GM19351 (cell line): Measurements from ENCODE around the gene CES2.

Source experiments
- ATAC-seq: cut with Tn5 transposase; IDR thresholded peaks from one replicate; pipeline ENCODE4 v1.9.1; 2021; ENCODE audit warnings: mild to moderate bottlenecking, moderate library complexity; ENCODE audit not compliant: unreplicated experiment

The CES2 gene

DNA sequence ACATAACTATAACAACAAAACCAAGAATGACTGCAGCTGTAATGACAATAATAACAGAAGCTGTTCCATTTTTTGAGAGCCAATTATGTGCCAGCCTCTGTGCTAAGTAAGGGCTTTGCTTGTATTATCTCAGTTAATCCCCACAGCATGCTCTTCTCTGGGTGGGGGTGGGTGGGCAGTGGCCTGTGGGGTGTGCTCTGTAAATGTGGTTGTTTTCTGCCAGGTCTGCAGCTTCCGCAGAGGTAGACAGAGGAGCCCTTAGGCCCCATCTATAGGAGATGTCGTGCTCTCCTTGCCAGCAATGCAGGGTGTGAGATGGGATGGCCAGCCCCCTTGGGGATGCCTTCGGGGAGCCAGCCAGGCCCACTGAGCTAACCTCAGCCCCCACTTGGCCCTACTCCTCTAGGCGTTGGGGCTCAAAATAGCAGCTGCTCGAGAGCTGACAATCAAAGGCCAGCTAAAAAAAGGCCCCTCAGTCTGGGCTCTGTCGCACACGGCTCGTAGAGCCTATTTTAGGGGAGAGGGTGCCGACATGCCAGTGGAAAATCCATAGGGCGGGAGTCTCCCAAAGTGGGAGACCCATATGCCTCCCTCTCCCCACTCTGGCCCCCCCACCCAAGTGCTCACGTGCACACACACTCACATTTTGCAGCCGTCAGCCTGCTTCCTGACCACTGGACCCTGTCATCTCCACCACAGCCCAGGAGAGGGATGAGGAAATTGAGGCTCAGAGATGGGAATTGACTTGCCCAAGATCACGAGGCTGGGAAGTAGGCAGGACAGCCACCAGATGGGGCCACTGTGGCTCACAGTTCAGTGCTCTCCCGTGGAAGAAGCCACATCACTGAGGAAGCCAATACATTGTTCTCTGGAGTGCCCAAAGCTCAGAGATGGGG is 32.4 kb upstream of the CES2 start:
- ATAC-seq, result no peak

DNA sequence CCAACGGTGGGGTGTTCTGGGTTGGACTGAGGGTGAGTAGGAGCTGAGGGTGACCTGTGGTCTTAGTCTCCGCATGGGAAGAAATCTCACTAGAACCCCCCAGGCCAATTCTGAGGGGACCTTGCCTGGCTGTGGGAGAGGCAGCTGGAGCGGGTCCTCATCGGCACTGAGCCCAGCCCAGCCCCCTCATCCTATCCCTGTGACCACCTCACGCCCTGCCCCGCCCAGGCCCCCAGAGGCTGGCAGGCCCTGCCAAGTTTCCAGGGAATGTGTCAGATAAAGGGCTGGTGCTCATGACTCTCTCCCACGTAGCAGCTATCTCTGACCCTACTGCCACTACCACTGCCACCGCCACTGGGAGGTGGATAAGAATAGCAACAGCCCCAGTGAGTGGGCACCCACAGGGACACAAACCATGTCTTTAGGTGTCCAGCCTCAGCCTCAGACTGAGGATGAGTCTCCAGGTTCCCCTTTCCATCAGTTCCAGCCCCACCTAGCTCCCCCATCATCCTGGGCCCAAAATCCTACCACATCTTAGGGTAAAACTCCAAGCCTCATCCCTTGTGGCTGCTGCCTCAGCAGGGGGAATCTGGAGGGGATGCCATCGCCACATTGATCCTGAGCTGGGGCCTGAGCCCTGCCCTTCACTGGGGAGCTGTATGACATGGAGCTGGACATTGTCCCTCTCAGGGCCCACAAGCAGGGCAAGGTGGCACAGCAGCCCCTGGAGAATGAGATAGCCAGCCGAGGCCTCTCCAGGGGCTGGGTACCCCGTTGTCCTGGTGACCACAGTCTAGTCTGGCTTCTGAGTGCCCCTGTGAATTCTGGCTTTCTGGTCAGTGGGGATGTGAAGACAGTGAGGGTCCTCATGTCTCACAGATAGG is 31.5 kb upstream of the CES2 start:
- no peak for ATAC-seq

DNA sequence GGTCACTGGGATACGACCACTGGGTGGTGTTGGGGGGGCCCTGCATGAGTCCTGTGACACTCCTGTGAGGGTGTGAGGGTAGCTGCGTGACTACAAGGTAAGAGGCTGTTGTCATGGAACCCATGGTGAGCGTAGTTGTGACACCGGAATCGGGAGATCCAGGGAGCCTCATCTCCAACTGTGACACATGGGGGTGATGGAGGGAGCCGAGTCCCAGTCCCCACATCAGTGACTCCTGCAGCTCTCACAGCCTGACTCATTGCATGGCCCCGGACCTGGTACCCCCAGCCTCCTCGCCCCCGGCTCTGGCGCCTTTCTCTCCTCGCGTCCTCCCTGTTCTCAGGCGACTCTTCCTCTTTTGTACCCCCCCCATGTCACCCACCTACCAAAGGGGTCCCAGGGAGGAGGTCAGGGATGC is 30.9 kb upstream of the CES2 start:
- ATAC-seq, result no peak

DNA sequence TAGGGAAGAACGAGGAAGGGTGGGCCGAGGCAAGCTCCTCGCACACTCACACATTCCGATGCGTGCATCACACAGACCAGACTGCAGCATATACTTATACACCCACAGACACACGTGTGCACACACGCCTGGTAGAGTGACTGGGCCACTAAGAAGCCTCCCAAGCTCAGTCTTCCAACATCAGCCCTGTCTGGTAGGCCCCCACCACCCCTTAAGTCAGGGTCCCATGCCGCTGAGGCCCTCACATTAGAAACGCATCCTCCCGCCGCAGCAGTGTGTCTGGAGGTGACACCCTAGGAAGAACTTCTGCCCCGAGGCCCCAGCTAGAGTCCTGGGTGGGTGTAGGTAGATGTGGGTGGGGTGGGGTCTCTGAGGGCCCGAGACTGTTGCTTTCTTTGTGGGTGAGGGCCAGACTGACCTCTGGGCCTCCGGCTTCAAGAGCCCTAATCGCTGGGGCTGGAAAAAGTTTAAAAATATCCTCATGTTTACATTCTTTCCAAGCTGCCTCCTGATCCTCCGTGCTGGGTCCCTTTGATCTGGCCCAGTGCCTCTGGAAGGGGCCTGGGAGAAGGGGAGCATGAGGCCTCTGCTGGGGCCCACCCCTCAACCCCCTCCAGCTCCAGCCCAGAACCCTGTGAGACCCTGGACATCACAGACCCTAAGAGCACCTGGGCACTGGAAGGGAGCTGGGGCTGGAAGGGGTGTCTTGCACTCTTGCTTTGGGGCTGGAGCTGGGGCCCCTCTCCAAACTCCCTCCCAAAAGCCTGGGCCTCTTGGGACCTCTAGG is 30.3 kb upstream of the CES2 start:
- ATAC-seq, result no peak

DNA sequence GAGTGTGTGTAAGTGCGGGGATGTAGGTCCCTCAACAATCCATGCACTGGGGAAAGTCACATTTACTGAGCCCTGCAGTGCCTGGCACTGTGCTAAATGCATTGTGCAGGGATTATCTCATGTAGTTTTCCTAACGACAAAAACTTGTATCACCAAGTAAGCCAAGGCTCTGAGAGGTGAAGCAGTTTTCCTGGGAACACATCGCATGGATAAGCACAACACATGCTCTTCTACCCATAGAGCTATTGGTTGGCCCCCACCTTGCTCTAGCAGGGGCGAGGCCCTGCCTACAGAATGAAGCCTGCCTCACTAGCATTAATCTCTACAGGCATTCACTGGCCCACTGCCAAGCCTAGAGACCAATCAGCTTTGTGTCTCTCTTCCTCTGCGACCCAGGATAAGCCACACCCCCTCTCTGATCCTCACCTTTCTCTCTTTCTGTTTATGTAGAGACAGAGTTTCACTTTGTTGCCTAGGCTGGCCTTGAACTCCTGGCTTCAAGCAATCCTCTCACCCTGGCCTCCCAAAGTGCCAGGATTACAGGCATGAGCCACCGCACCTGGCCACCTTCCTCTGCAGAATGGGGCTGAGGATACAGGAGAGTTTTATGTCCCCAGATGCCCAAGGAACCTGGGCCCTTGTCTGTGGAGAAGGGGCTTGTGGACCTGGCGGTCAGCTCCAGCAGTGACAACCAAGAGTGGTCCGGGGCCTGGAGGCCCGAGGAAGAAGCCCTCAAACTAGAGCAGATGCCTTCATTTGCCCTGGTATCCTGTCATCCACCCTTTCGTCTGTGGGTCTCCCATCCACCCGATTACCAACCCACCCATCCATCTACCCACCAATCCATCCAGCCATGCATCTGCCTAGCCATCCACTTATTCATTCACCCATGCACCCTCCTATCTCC is 29.4 kb upstream of the CES2 start:
- no peak for ATAC-seq

DNA sequence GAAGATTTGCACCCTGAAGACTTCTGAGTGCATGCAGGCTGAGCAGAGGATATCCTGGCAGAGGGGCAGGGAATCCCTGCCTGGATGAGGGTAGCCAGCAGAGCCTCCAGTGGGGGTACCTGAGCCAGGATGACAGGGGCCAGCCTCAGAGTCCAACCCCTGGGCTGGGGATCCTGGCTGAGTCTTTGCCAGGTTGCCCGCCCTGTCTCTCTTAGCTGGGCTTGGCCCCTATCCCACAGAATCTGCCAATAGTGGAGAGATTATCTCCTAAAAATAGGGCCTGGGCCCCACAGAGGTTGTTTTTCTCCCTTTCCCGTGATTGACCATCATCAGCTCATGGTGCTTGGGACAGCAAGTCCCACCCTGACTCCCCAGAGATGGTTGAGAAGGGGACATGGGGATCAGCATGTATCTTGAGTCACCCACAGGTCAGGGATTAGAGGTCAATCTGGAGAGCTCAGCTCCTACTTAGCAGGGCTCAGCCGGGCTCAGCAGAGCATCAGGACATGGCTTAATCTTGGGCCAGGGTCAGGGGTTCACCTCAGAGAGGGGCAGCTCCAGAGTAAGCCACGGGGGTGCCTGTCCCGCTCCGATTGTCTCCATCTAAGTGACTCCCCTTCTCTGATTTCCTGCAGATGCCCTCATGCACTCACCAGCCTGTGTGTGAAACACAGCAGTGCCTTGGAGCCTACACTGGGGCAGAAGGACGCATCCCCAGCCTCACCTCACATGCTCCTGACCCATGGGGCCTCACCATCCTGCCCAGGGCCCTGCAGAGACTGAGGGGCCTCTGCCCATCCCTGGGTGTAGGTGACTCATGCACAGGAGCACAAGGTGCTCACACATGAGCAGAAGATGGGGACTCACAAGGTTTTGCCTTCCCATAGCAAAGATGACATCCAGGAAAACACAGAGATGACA is 28.1 kb upstream of the CES2 start:
- no peak for ATAC-seq

DNA sequence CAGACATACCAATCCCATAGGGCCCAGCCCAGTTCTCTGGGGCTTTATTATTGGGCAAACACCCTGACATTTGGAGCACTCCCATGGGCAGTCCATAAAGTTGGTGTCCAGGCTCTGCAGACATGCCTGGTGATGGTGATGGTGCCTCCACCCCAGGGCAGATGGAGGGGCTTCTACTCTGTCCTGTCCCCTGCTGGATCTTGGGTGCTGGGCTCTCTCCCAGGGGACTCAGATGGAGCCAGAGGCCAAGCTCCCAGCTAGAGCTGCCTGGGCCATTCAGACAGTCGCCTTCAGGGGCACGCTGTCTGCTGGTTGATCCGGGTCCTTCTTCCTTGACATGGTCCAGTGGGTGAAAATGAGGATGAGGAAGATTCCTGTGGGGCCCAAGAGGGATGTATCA is 27.2 kb upstream of the CES2 start:
- ATAC-seq, result no peak

DNA sequence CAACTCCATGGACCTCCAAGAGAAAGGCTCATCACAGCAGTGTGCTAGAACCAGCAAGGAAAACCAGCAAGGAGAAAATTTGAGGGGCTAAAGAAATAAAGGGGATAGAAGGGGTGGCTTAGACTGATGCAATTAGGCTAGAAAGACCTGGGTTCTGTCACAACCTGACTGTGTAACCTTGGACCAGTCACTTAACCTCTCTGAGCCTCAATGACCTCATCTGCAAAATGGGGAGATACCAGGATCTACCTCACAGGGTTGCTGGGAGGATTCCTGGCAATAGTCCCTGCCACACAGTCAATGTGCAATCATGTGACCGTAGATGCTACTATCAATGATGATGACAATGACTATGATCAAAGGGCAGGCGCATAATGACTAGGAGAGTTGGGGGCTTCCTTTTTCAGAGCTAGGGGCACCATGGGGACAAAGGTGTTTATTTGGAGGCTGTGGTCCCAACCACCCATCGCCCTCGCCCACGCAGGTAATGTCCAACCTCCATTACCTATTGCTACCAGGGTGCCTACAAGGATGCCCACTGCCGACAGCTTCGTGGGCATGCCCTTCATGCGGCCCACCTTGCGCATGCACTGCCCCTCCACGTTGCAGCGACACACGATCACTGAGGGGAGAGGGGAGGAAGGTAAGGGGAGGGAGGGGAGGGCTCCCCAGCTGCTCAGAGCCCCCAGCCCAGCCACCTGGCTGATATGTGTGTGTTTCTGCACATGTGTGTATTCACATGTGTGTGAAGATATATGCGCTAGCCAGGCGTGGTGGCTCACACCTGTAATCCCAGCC is 26.4 kb upstream of the CES2 start:
- no peak for ATAC-seq

DNA sequence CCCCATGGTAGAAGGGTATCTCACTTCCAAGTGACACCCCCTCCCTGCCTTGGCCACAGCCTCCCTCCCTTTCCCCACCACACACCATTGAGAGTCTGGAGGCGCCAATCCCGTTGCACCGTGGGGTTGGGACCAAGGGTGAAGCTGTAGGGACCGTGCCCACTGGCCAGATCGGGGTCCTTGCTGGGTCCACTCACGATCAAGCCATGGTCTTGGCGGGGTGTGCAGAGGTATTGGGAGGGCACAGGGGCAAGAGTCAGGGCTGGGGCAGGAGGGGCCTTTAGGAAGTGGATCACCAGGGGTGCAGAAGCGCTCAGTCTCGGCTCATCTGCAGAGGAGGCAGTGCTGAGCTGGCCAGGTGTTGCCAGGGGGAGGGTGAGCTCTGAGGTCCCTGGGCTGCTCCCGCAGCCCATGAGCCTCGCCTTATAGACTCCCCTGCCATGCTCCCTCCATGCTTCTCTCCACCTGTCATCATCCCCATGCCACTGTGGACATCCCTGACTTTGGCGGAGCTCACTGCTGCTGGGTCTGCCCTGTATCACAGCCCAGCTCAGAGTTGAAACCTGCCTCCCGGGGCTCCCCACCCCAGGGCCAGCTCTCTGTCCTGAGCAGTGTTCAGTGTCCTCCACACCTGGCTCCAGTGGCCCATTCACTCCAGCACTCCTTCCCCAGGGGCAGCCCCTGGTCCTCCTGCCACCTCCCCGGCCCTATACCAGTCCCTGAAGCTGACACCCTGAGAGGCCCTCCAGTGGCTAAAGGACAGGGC is 25.0 kb upstream of the CES2 start:
- no peak for ATAC-seq

DNA sequence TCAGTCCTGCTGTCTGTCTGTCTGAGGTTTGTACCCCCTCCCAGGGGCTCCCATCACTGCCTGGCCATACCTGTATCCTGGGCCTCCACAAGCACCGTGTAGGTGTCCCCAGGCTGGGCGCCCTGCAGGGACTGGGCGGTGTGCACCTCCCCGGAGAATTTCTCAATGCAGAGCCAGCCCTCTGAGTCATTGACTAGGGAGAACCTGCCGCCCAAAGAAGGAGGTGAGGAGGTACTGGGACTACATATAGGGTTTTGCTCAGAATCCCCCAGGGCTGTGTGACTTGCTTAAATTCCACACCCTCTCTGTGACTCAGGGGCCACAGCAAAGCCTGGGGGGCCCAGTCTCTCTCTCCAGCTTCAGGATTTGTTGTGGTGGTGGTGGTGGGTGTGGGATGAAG is 24.2 kb upstream of the CES2 start:
- no peak for ATAC-seq

DNA sequence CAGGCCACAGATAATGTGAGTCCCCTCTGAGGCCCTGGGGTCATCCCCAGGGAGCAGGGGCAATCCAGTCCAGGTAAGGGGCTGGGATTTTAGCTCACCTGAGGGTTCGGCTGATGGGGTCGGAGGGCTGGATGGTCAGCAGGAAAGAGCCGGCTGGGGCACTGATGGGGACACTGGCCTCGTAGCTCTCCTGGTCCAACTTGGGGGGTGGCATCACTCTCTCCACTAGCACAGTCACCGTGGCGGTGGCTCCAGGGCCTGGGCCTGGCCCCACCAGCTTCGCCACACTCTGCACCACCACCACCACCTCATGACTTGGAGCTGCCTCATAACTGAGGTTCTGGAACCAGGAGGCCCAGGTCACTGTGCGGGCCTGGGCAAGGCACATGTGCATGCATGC is 23.5 kb upstream of the CES2 start:
- no peak for ATAC-seq

DNA sequence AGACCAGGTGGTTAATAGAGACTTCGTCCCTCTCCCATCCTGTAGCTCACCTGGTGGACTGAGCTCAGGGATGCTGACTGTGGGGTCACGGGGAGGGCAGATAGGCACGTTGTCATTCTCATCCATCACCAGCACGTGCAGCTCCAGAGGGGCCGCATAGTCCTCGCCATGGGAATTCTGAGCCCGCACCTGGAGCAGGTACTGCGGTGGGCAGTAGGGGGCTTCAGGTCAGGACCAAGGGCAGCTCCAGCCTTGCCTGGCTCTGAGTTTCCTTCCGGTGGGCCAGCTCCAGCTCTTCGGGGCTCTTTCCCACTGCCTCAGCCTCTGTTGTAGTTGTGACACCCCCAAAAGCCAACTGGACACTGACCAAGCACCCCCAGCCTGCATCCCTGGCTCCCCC is 22.2 kb upstream of the CES2 start:
- ATAC-seq, result no peak

DNA sequence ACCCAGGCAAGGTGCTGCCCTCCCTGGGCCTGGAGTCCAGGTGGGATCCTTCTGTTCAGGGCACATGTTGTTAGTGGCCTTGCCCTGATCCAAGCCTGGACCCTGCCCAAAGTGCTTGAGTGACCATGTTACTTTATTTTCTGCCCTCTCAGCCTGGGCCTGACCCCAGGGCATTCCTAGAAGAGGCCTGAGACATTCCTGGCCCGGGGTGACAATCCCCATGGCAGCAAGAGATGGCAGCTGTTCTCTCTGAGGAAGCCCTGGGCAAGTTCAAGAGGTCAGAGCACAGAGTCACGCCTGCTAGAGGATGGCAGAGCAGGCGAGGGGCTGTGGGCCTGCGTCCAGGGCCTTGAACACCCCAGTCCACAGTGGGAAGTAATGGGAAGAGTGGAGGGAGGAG is 21.6 kb upstream of the CES2 start:
- no peak for ATAC-seq

DNA sequence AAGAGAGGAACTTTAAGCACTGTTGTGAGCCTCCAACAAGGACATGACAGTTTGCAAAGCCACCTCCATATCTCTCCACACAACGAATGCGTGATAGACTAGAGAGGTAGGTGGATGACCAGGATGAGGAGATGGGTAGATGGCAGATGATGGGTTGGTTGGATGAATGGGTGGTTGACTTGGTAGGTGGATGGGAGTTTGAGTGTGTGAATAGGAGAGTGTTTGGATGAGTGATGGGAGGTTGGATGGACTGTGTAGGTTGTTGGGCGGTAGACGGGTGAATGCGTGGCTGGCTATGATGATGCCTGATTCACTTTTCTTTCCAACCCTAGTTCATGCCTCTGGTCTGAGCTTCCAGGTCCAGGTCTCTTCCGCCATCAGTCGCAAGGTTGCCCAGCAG is 20.8 kb upstream of the CES2 start:
- no peak for ATAC-seq

DNA sequence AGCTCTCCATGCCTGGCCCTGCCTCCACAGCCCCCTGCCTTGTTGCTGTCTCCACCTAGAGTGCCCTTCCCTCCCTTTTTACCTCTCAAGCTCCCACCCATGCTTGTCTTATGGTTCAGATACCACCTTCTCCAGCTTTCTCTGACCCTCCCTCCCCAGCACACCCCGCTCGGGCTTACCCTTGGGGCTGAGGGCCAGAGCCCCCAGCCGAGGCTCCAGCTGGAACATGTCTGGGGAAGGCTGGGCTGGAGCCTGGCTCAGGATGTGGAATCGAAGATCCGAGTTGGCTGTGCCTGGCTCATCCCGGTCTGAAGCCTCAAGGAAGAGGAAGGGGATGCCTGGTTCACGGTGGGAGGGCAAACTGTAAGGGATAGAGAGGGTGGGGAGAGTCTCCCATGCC is 20.3 kb upstream of the CES2 start:
- ATAC-seq, result no peak

DNA sequence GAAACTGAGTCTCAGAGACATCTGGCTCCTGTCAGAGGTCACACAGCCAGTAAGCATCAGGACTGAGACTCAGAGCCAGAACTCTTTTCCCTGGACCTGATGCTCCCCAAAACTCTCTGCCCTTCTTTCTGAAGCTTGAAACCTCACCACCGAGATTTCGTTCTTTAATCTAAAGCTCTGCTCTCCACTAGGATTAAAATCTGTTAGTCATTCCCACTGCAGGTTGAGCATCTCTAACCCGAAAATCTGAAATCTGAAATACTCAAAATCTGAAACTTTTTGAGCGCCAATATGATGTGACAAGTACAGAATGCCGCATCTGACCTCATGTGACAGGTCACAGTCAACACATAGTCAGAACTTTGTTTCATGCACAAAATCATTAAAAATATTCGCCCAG is 18.8 kb upstream of the CES2 start:
- ATAC-seq, result no peak

DNA sequence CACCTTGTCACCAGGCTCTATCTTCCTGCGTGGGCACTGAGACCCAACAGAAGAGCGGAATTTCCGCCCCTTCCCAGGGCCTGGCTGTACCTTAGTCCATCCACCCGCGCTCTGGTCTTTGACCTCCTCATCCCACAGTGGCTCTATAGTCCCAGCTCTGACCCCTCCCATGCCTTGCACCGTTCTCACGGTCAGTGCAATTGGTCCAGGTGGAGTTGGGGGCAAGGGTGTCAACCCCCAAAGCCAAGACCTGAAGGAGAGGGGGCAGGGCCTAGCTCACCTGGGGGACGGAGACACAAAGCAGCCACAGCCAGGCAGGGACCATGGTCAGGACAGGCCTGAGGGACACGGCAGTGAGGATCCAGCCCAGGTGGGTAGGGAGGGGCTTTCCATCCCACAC is 17.6 kb upstream of the CES2 start:
- no peak for ATAC-seq

DNA sequence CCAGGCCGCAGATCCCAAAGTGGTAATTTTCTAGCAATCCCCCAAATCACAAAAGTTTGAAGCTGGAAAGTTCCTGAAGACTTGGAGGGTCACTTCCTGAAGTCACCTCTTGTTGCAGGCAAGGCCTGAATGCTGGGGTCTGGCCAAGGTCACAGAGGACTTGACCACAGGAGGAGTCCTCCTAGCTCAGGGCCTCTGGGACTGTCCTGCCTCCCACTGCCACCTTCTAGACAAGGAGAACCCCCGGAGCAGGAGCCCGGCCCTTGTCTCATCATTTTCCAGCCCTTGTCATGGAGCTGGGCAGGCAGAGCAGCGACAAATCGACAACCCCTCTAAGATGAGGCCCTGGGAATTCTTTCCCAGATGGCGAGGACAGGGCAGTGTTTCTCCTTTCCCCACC is 17.0 kb upstream of the CES2 start:
- ATAC-seq, result no peak
